ENCODE measurements around the gene KRT33B.

Gene KRT33B

DNA sequence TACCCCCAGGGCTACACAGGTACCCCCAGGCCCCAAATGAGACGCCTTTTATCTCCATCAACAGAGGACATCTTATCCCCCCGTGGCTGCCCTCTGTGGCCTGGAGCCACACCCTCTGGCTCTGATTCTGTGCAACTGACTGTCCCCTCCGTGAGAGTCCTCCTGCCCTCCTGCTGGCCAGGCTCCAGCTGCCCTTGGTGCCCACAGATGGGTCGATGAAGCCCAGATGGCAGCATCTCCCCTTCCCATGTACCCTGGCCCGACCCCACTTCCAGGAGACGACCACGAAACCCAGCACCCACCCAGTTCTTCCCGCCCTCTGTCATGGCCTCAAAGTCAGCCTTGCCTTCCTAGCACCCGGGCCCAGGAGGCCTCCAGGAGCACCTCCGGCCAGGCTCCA is 44.5 kb downstream of the KRT33B start:
- no peak for DNase-seq (ENCODE audit: low read depth in 2 of 2)

DNA sequence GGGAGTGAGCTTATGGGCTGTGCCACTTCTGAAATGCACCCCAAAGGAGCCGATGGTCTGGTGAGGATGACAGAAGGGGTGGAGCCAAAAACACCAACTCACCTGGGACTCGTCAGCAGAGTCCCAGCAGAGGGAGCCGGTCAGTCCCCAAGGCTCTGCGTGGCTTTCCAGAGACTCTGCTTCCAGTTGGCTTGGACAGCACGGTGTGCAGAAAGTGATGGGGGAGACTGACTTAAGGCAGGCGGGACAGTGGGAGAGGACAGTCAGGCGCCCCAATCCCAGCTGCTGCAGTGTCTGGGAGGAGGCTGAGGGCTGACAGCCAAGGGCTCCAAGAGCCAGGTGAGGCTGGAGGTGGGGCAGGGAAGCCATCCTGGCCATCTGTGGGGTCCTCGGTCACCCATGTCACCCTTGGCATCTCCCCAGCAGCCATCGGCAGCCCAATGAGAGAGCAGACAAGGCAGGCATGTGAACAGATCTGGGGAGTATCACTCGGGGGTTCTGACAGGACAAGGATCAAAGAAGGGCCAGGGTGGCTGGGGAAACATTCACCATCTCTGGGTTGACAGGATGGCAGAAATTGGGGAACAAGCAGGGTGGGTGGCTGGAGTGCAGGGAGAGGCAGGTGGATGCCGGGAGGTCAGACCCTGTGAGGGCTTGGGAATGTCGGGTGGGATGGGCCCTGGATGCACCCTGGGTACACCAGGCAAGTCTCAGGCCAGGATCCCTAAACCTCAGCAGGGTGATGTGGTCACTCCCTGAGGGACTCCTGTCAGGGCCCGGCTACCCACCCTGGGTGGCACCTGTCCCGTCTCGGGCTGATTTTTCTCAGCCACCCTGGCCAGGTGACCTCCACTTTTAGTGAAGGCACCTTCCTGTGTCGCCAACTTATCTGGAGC is 45.2 kb downstream of the KRT33B start:
- DNase-seq (ENCODE audit: low read depth in 2 of 2): no peak

DNA sequence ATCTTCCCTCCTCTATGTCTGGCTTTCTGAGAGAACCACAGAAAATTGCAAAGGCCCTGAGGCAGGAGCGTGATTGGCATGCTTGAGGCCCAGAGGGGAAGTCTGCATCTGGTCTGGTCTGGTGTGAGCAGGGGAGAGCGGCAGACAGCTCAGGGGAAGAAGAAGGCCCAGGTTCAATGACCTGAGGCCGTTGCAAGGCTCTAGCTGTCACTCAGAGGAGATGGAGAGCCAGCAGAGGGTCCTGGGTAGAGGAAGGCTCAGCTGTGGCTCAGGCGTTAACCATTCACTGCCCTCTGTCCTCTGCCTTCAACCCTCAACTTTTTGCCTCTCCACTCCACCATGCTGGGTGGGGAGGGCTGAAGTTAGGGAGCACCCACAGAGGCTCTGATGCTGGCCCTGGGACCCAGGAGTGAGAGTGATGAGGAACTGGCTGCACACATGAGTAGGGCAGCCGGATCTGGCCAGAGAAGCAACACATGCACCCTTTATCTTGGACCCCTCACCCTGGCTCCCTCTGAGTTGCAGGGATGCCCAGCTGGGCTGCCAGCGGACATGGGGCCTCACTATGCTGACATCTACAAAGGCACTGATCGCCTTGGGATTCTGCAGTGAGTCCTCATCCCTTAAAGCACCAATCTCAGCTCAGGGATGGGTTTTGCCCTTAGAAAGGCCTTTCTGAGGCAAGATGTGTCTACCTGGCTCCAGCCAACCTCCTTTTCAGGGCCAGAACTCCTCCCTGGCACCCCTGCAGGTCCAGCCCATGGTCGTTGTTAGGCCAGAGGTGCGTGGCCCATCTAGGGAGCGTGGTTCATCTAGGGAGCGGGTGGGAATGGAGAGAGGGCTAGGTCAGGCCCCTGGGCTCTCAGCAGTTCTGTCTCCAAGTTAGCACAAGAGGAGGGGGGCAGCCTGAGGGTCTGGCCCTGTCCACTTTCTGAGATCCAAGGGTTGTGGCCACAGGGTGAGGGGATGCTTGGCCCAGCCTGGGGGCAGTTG is 46.4 kb downstream of the KRT33B start:
- DNase-seq (ENCODE audit: low read depth in 2 of 2): no peak

DNA sequence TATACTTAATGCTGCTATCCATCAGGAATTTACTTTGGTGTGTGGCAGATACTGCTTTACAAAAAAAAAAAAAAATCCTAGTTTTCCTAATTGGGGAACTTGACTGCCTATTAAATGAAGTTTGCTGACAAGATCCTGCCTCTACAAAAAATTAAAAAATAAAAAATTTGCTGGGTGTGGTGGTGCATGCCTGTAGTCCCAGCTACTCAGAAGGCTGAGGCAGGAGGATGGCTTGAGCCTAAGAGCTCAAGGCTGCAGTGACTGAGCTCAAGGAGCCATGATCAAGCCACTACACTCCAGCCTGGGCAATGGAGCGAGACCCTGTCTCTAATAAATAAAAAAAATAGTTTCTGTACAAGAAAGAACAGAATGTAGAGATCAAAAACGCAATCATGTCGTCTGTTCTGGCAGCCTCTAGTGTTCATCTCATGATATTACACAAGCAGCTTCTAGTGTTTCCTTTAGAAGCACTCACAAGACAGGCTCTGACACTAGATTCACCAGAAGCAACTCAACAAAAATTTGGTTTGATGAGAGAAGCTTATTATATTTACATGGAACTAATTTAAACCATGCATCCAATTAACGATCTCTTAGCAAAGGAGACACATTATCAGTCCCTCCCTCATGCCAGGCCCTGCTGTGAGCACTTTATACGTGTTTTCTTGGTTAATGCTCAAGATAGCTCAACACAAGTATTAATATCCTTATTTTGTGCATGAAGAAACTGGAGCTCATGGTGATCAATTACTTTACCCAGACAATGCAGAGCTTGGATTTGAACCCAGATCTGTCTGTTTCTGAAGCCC is 47.3 kb downstream of the KRT33B start:
- no peak for DNase-seq (ENCODE audit: low read depth in 2 of 2)

DNA sequence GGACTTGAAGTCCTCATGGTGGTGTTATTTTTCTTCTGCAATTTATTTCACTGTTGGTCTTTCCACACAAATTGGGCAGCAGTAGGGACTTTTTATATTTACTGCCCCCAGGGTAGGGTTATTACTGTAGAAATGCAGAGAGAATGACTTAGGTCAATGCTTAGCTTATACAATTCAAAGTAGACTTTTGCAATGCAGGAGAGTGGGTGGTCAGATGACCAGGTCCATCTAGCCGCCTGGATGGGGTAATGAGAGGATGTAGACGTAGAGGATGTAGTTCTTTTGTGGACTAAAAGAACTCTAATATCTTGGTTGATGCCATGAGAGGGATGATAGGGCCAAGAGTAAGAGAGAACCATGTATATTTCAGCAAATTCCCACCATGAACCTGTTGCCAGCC is 51.4 kb downstream of the KRT33B start:
- DNase-seq (ENCODE audit: low read depth in 2 of 2): no peak

DNA sequence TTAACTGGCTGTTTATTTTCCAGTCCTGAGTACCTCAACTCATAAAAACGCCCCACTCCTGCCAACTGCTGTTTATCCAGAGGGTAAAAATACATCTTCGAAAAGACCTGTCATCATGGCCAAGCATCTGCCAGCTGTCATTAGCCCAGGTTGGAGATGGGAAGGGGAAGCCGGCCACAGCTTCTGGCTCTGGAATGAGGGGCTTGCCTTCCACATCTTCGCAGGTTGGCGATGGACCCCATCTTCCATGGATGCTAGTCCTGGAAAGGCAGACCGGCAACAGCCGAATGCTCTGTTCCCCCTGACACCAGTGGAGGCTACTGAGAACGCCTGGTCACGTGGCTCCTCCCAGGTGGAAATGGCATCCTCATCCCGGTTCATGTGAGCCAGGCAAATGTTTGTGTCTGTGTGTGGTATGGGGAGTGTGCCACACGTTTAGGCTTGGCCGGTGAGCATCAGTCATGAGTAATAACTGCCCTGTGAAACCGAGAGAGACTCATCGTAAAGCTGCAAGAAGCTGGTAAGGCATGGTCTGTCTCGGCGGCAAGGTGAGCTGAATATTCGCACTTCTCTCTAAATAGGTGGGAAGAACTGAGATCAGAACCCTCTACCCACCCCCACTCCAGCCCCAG is 53.7 kb downstream of the KRT33B start:
- no peak for DNase-seq (ENCODE audit: low read depth in 2 of 2)

DNA sequence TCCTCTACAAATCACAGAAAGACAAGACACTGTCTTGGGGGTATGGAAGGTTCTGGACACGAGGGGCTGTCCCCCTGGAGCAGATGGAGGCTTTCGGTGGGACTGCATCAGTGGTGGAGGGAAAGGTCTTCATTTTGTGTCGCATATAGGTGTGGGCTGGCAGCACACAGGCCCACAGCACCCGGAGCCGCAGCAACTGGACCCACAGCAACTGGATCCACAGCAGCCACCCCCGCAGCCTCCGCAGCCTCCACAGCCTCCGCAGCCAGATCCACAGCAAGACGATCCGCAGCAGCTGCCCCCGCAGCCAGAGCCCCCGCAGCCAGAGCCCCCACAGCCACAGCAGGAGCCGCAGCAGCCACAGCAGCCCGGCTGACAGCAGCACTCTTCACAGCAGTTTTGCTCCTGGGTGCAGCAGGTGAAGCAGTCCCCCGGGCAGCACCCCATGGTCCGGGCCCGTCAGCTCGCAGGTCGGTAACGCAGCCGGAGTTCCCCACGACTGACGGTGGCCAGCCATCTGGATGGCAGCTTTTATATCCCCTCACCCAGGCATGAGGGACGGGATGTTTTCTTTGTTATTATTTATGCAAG is 54.3 kb downstream of the KRT33B start, which contains the start of gene KRTAP17-1:
Gene KRTAP17-1, minus strand, starts transcription at position 507 of the 591 bp plus-strand sequence. Its CDS starts 60 bp downstream, at position 447.
- DNase-seq (ENCODE audit: low read depth in 2 of 2): no peak

Measured in stimulated activated CD8-positive, alpha-beta memory T cell treated with anti-CD3 and anti-CD28 coated beads, Interleukin-15, amount 100 ng/mL, for 4 hours (primary cell).